Psoas muscle (tissue), 8 donors: ENCODE results near the gene TNNI3K. TPM values are rescaled to one million over a fixed set of nuclear protein-coding genes. Genes with fewer than 3 reads are reported as not detected.

Experiments used
- ATAC-seq, 4 donors: fragments of 200-7000 bp; cut with Tn5 transposase; one replicate each; pipeline ENCODE4 v1.9.1; 2020; ENCODE audit warnings: moderate library complexity in 3 of 4, mild to moderate bottlenecking in 2 of 4
- DNase-seq, 2 donors: peaks; one replicate each; pipeline ENCODE4 v3.0.0-alpha.2; 2020
- H3K27ac ChIP-seq: fragments of 200-600 bp; one replicate; pipeline ENCODE4 v1.8.0; 2022
- H3K27me3 ChIP-seq, 3 donors: fragments of 200-600 bp in 1 of 3; one replicate each; pipeline versions ENCODE4 v1.6.1 to v1.8.0; 2013 to 2022; ENCODE audit warnings: low read length in 2 of 3, mild to moderate bottlenecking in 2 of 3, moderate library complexity in 1 of 3; ENCODE audit not compliant: insufficient read depth in 3 of 3
- H3K36me3 ChIP-seq, 2 donors: fragments of 200-600 bp in 1 of 2; one replicate each; pipeline versions ENCODE4 v1.6.1 to v1.8.0; 2013 to 2022; ENCODE audit warnings: low read depth in 1 of 2, mild to moderate bottlenecking in 1 of 2, moderate library complexity in 1 of 2; ENCODE audit not compliant: insufficient read depth in 1 of 2
- H3K4me1 ChIP-seq: fragments of 200-600 bp; one replicate; pipeline ENCODE4 v1.8.0; 2022
- H3K4me3 ChIP-seq: fragments of 200-600 bp; one replicate; pipeline ENCODE4 v1.8.0; 2022; ENCODE audit warnings: mild to moderate bottlenecking
- H3K9me3 ChIP-seq: fragments of 200-600 bp; one replicate; pipeline ENCODE4 v1.8.0; 2022
- WGBS, 3 donors: extraction: QIAGEN DNeasy Blood & Tissue Kit; methylation state at CpG; one replicate each; pipeline versions ENCODE4 v1.1.6 to v1.1.7; 2013; 5-methylcytosine and 5-hydroxymethylcytosine counted together
- intact Hi-C, 2 donors: fragments of 100-400 bp; cut with DNase I; formaldehyde crosslinking; loops; one replicate each; pipeline versions ENCODE4 v1.11.0 to v1.14.2; 2022
- polyA plus RNA-seq, 3 donors: library from polyadenylated mRNA; stranded (reverse); fragments of 200-250 nt; gene quantifications; one replicate each; pipeline ENCODE4 v1.2.3, GENCODE V29; 2013
- total RNA-seq, 4 donors: library from RNA; stranded (reverse); fragmentation: NEBNext Ultra II Directional in 2 of 4; extraction: Animal tissue kit (Norgen Biotek cat#: 25700) in 2 of 4; gene quantifications; one replicate each; pipeline versions ENCODE4 v1.2.1 to v1.2.4, GENCODE V29; 2021 to 2023
- TF ChIP-seq, protein P1 (sequence below): fragments of 200-600 bp; IDR thresholded peaks from one replicate; pipeline ENCODE4 v1.8.0; 2022; ENCODE audit warnings: antibody characterized with exemption
- donor health status: healthy with polysubstance abuse.
- donor health status: DM: no; HTN: no; CAD: no; lungs with moderate emphysema.
- donor health status: Bipolar disorder and iron deficiency.
- donor health status: healthy.
- donor health status: DM: yes; HTN: yes; CAD: no.
- donor health status: DM: no; HTN: no; CAD: no.
- donor health status: DM: no; HTN: no; CAD: no.
- donor health status: DM: yes; HTN: yes; CAD: no.

TNNI3K gene
- total and polyA plus RNA-seq, 7 donors = 0.12 to 2.4 (median 1.2) TPM

DNA sequence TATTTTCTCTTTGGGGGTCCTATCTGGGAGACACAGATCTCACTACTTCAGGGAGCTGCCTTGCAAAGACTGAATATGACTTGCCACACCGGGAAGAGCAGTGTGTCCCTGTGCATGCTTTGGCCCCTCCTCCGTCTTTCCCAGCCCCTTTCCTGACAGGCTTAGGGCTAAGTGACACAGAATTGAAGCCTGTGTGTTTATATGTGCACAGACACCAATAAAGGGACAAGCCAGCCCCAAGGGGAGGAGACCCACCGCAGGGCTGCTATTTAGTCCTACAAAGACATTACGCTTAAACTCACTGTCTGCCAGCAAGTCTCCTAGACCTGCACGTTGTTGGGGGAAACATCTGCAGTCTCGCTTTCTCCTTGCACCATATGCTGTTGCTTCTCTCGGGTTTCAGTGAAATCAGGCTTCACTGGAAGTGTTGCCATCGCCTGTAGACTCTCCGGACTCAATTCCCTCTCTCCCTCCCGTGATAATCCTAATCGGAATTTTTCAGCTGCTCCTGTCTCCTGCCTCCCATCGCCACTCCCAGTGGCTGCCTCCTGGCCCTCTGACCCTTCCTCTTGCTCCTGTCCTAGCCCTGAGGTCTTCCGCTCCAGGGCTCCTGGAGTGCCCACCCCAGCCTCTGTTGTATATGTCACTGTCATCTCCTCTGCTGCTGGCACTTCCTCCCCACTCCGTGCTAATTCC, 335.8 kb downstream of the TNNI3K start:
- Histone ChIP-seq H3K27ac (no peak overlapping the region), H3K4me1 (no peaks in the 10 kb centered on the region), H3K9me3 (no peaks in the 10 kb centered on the region), H3K4me3 (no peak overlapping the region), H3K27me3 (peaks cover 0 to 5% (median 0%) of the 10 kb centered on the region in 3 donors), H3K36me3 (no peaks in the 10 kb centered on the region)
- TF ChIP-seq, protein P1, sequence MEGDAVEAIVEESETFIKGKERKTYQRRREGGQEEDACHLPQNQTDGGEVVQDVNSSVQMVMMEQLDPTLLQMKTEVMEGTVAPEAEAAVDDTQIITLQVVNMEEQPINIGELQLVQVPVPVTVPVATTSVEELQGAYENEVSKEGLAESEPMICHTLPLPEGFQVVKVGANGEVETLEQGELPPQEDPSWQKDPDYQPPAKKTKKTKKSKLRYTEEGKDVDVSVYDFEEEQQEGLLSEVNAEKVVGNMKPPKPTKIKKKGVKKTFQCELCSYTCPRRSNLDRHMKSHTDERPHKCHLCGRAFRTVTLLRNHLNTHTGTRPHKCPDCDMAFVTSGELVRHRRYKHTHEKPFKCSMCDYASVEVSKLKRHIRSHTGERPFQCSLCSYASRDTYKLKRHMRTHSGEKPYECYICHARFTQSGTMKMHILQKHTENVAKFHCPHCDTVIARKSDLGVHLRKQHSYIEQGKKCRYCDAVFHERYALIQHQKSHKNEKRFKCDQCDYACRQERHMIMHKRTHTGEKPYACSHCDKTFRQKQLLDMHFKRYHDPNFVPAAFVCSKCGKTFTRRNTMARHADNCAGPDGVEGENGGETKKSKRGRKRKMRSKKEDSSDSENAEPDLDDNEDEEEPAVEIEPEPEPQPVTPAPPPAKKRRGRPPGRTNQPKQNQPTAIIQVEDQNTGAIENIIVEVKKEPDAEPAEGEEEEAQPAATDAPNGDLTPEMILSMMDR = no peak
- WGBS, 3 donors = 10 to 16% (median 11%) methylated on average over 14 of the region's 14 CpGs
- DNase-seq = no peak
- intact Hi-C loops = no loop called here
- ATAC-seq = no peak

DNA sequence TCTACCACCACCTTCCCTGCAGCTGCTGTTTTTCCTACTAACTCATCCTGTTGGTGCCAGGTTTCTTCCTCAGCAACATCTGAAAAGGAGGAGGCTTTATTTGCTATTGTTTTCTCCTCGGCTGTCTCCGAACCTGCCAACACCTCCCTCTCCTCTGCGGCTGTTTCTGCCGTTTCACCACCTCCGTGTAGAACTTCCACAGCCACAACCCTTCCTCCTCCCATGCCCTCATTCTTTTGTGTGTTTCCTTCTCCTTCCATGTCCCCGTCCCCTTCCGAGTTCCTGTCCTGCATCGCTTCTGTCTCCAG, 336.3 kb downstream of the TNNI3K start:
- peaks cover 0 to 5% (median 0%) of the 10 kb centered on the region in 3 donors for H3K27me3 ChIP-seq
- H3K27ac ChIP-seq = no peak overlapping the region
- DNase-seq (no peak), ATAC-seq (no peak)
- H3K9me3 ChIP-seq = no peaks in the 10 kb centered on the region
- WGBS, 3 donors = 27 to 39% (median 37%) methylated on average over 8 of the region's 8 CpGs
- H3K4me1 ChIP-seq = no peaks in the 10 kb centered on the region
- TF ChIP-seq, protein P1 = no peak
- no peaks in the 10 kb centered on the region for H3K36me3 ChIP-seq
- intact Hi-C loops = no loop called here
- no peak overlapping the region for H3K4me3 ChIP-seq

DNA sequence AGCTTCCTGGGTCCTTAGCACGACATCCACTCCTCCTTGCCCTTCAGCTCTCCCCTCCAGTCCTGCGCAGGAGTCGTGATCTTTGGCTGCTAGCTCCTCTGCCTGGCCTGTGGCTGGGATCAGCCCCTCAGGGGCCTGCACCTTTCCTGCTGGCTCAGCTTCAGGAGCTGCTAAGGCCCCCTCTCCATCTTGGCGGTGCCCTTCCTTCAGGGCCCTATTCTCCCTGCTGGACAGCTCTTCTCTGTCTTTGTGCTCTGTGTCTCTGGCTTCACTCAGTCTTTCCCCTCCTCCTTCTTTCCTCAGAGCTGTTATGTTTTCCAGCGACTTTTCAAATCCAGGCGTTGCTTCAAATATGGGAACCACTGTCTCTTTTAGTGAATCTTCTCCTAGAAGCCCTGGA, 336.7 kb downstream of the TNNI3K start:
- Histone ChIP-seq H3K9me3 (no peaks in the 10 kb centered on the region), H3K36me3 (no peaks in the 10 kb centered on the region), H3K4me1 (no peaks in the 10 kb centered on the region), H3K27ac (no peak overlapping the region), H3K27me3 (peaks cover 0 to 5% (median 0%) of the 10 kb centered on the region in 3 donors), H3K4me3 (no peak overlapping the region)
- ATAC-seq (no peak), DNase-seq (no peak)
- 70 to 79% (median 75%) methylated on average over 6 of the region's 6 CpGs for WGBS, 3 donors
- TF ChIP-seq, protein P1 = no peak
- intact Hi-C loops = no loop called here

DNA sequence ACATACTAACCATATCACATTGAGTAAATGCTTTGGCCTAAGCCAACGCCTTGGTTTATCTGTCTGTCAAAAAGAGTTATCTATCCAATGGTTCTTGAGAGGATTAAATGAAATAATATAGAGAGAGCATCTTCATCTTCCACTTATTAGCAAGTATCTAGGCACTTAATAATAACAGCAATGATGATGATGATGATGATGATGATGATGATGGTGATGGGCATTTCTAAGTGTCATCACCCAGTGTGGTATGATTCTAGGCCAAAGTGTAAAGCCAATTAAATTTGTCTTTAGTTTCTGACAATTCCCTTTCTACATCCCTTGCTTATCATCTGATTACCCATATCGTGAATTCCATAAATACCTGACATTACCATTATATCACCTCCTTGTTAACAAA, 342.9 kb downstream of the TNNI3K start:
- DNase-seq = no peak
- H3K4me3 ChIP-seq = no peak overlapping the region
- H3K4me1 ChIP-seq = no peaks in the 10 kb centered on the region
- no peaks in the 10 kb centered on the region for H3K9me3 ChIP-seq
- H3K27me3 ChIP-seq = peaks cover 0 to 5% (median 1%) of the 10 kb centered on the region in 3 donors
- 67 to 74% (median 69%) methylated on average over 2 of the region's 2 CpGs for WGBS, 3 donors
- ATAC-seq = no peak
- H3K27ac ChIP-seq = no peak overlapping the region
- no peaks in the 10 kb centered on the region for H3K36me3 ChIP-seq
- TF ChIP-seq, protein P1 = no peak
- intact Hi-C loops = no loop called here

DNA sequence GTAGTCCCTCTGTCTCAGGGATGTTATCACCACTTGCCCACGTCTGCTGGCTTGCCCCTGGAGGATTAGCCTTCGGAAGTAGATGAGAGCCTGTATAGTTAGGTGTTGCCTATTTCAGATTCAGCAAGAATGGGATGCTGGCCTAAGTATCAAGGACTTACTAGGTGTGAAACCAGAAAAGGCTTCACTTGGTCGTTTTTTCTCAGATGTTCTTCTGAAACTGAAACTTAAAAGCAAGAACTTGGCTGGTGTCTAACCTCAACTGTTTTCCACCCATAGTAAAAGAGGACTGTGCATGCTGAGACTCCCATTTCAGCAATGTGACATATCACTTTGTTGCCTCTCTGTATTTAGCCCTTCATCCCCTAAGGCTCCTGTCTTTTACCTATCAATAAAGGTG, 344.2 kb downstream of the TNNI3K start:
- intact Hi-C loops = no loop called here
- H3K9me3 ChIP-seq = no peaks in the 10 kb centered on the region
- peaks cover 0 to 1% (median 0%) of the 10 kb centered on the region in 3 donors for H3K27me3 ChIP-seq
- H3K4me3 ChIP-seq = no peak overlapping the region
- H3K36me3 ChIP-seq = no peaks in the 10 kb centered on the region
- H3K4me1 ChIP-seq = no peaks in the 10 kb centered on the region
- H3K27ac ChIP-seq = no peak overlapping the region
- TF ChIP-seq, protein P1 = no peak
- ATAC-seq (no peak), DNase-seq (no peak)
- WGBS, 3 donors = 41 to 49% (median 46%) methylated on average over 3 of the region's 3 CpGs
